ENCODE results near the gene ZNF835. TPM values are rescaled to one million over a fixed set of nuclear protein-coding genes. Genes with fewer than 3 reads are reported as not detected.

Gene ZNF835
- polyA plus RNA-seq, 3 donors from 2014 or later, result 0.13 to 4.0 TPM; not detected in 1

Other genes with a start within 250 kb of the ZNF835 start
- 1 to 10 TPM in 1 of 3 donors, under 1 TPM in 2; 0.21 to 1.6 (median 0.32) TPM for gene ZNF667, start 194.4 kb downstream of the ZNF835 start, polyA plus RNA-seq
- under 1 TPM in 2 of 3 donors, not detected in 1; 0.28 to 0.40 TPM for gene ZNF471, start 163.9 kb downstream of the ZNF835 start, polyA plus RNA-seq
- gene ZFP28, start 132.8 kb downstream of the ZNF835 start, polyA plus RNA-seq, result 1 to 10 TPM; 2.4 to 5.3 (median 5.2) TPM
- gene ZNF470, start 104.3 kb downstream of the ZNF835 start, polyA plus RNA-seq, result 1 to 10 TPM in 2 of 3 donors, not detected in 1; 1.7 to 2.9 TPM
- gene ZNF71, start 76.5 kb downstream of the ZNF835 start, polyA plus RNA-seq, result 10 to 100 TPM in 2 of 3 donors, 1 to 10 TPM in 1; 8.0 to 12.3 (median 12.3) TPM
- gene SMIM17, start 28.6 kb downstream of the ZNF835 start, polyA plus RNA-seq, result not detected
- not detected for gene PEG3, start 169.0 kb upstream of the ZNF835 start, polyA plus RNA-seq
- not detected for gene ZIM2, start 169.0 kb upstream of the ZNF835 start, polyA plus RNA-seq